K562 (cell line): ENCODE data around the gene PITPNC1.

ENCODE experiments used
- EWSR1 ChIP-seq: fragments of 450-650 bp; IDR thresholded peaks from 2 replicates; pipeline ENCODE4 v1.6.1; 2018; ENCODE audit warnings: borderline replicate concordance, mild to moderate bottlenecking, low read depth, moderate library complexity; ENCODE audit not compliant: partially characterized antibody
- JUNB ChIP-seq: fragments of 450-650 bp; formaldehyde crosslinking; conservative IDR thresholded peaks from 2 replicates; pipeline ENCODE4 v1.4.0; 2020; ENCODE audit warnings: mild to moderate bottlenecking
- TBL1XR1 ChIP-seq, 2 experiments: IDR thresholded peaks; 2 replicates each; pipeline ENCODE4 v1.6.1; 2012; ENCODE audit warnings: improper control_type of control experiment in 2 of 2, low read length in 2 of 2, mild to moderate bottlenecking in 1 of 2
- ZNF140 ChIP-seq: fragments of 250-450 bp; sonication (Bioruptor Pico); IDR thresholded peaks from 2 replicates; pipeline ENCODE4 v1.8.0; 2021; ENCODE audit warnings: moderate library complexity, mild to moderate bottlenecking, inconsistent platforms
- ZNF384 ChIP-seq: IDR thresholded peaks from 2 replicates; pipeline ENCODE4 v1.6.1; 2012; ENCODE audit warnings: low read depth, low read length, improper control_type of control experiment
- ZNF511 ChIP-seq: sonication (generic); formaldehyde crosslinking; IDR thresholded peaks from 2 replicates; pipeline ENCODE4 v1.8.0; 2022; ENCODE audit warnings: mild to moderate bottlenecking, missing genetic modification reagents
- ZNF584 ChIP-seq: fragments of 200-800 bp; sonication (Bioruptor generic); IDR thresholded peaks from 2 replicates; pipeline ENCODE4 v1.6.1; 2016; ENCODE audit warnings: low read depth, mild to moderate bottlenecking, missing genetic modification characterization, missing compliant biosample characterization

DNA sequence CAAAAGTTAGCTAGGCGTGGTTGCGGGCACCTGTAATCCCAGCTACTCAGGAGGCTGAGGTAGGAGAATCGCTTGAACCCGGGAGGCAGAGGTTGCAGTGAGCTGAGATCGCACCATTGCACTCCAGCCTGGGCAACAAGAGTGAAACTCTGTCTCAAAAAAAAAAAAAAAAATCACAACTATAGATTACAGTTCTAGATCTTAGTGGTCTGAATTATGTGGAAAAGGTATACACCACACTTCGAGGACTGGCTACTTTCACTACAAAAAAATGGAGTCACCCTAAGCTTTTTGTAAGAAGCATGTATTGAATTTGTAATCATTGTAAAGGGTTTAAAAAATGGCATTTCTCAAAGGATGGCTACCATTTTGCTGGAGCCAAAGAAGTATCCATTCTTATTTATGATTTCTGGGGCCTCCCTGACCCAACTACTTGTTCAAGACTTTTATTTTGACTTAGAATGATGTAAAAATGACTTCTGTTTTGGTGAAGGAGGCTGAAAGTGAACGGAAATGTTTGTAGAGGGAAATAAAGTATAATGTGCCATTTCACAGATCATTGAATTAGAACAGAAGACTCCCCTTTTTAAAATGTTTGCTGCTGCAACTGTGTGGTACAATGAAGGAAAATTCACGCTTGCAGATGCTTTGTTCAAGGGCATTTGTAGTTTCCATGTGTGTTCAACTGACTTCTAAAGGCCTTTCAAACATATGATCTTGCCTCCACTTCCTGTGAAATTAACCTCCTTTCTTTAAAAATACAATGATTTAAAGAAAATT lies 303.6 kb downstream of the PITPNC1 start:
- TF ChIP-seq ZNF584 (CRISPR knock-in tag) (no peak), ZNF511 (CRISPR knock-in tag) (no peak), EWSR1 (no peak), ZNF384 (no peak), TBL1XR1 (IDR thresholded peaks at IDR 0.05; ENCODE audit: low read length in 2 of 2) (no peak), ZNF140 (no peak), JUNB (CRISPR knock-in tag) (no peak)
